GM19351 (cell line): ENCODE results near the gene OASL.

ENCODE experiments used
- ATAC-seq: cut with Tn5 transposase; IDR thresholded peaks from one replicate; pipeline ENCODE4 v1.9.1; 2021; ENCODE audit warnings: mild to moderate bottlenecking, moderate library complexity; ENCODE audit not compliant: unreplicated experiment

OASL gene

GRCh38 chr12:120992989-120993388 is 46.1 kb downstream of the OASL start:
- ATAC-seq = no peak

- ATAC-seq = no peak
Measured at GRCh38 chr12:120991965-120992364, 47.1 kb downstream of the OASL start.

- ATAC-seq = no peak
Measured at GRCh38 chr12:120990487-120991055, 48.5 kb downstream of the OASL start.

GRCh38 chr12:120989687-120990086 is 49.4 kb downstream of the OASL start:
- no peak for ATAC-seq

- ATAC-seq = no peak
Measured at GRCh38 chr12:120988658-120989057, 50.4 kb downstream of the OASL start.

- no peak for ATAC-seq
Measured at GRCh38 chr12:120988234-120988633, 50.8 kb downstream of the OASL start.

- no peak for ATAC-seq
Measured at GRCh38 chr12:120984351-120984898, 54.6 kb downstream of the OASL start.

GRCh38 chr12:120983759-120984158 is 55.3 kb downstream of the OASL start:
- no peak for ATAC-seq

GRCh38 chr12:120982659-120983058 is 56.4 kb downstream of the OASL start:
- ATAC-seq = no peak

- no peak for ATAC-seq
Measured at GRCh38 chr12:120981407-120981941, 57.6 kb downstream of the OASL start.

GRCh38 chr12:120980800-120981368 is 58.2 kb downstream of the OASL start:
- ATAC-seq = no peak

GRCh38 chr12:120979862-120980696 is 59.0 kb downstream of the OASL start:
- ATAC-seq = no peak

GRCh38 chr12:120979220-120979861 is 59.7 kb downstream of the OASL start:
- no peak for ATAC-seq

GRCh38 chr12:120978296-120979219 is 60.5 kb downstream of the OASL start, which contains the start of gene HNF1A:
TSS of gene HNF1A (plus strand) at chr12:120978543. CDS start at chr12:120978769, 226 bp downstream.
- no peak for ATAC-seq

GRCh38 chr12:120977531-120978295 is 61.3 kb downstream of the OASL start:
- no peak for ATAC-seq

GRCh38 chr12:120972870-120973543 is 66.0 kb downstream of the OASL start:
- ATAC-seq = no peak

- no peak for ATAC-seq
Measured at GRCh38 chr12:120971299-120972180, 67.5 kb downstream of the OASL start.

GRCh38 chr12:120970310-120970709 is 68.7 kb downstream of the OASL start:
- ATAC-seq = no peak
